RPMI8226 (cell line): ENCODE data around the gene PUS10.
"Not testable (repeated sequence)": the region's sequence is repeated elsewhere in the genome, so short reads cannot be mapped to it uniquely, and the experiment has no call there.

ENCODE experiments used
- DNase-seq: peaks from one replicate; pipeline ENCODE4 v3.0.0-alpha.2; 2015

Gene PUS10

DNA sequence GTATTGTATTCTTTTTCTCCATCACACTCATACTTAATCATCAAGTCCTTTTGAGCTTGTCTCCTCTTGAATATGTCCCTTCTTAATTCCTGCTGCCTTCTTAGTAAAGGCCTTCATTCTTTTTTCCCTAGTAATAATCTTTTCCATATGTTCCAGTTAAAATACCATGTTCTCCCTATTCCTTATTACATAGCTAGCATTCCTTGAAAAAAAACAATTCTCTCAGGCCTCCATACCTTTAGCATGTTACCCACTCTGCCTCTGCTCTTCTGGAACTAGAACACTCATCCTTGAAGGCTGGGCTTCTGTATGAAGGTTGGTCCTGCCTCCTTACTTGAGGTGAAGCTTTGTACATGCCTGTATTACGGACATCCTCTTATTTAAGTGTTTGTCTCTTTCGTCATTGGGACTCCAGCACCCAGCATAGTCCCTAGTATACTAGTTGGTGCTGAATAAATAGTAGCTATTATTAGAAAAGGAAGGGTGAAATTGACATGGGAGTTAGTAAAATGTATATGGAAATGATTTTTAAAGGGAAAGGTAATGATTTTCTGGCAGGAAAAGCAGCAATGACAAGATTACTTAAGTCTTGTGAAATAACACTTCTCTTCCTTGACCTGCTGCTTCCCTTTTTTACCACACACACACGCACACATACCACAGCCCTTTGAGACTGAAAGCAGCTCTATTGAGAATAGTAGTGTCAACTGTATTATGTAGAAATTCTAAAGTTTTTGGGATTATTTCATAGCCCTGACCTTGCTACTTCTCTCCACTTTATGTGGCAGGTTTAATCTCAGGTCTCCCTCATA is 91.1 kb downstream of the PUS10 start:
- no peak for DNase-seq

DNA sequence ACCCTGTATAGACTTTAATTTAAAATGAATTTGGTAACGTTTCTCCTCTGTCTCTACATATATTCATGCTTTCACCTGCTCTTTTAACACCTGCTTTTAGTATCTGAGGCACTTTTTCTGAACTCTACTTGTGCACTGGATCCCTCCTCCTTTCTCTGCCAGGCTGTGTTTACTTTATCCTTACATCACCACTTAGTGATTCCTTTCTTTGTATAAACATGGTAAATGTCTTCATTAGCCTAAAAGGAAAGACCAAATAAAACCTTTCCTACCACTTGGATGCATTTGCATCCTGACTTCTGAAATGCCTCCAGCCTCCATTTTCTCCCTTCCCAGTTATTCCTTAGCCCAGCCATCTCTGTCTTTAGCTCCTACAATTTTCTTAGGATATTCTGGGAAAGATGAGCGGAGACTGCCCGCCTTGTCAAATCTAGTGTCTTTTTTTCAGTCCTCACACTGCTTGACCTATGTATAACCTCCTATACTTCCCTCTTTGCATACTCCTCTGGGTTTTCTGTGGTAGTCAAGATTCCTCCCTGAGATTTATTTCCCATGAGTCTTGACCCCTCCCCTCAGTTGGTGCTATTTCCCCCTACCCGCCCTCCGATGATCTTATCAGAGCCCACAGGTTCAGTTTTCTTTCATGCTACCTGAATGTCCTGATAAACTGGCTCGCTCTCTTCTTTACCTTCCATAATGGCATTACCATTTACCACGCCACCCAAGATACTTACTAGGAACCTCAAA is 91.9 kb downstream of the PUS10 start:
- DNase-seq, result no peak

DNA sequence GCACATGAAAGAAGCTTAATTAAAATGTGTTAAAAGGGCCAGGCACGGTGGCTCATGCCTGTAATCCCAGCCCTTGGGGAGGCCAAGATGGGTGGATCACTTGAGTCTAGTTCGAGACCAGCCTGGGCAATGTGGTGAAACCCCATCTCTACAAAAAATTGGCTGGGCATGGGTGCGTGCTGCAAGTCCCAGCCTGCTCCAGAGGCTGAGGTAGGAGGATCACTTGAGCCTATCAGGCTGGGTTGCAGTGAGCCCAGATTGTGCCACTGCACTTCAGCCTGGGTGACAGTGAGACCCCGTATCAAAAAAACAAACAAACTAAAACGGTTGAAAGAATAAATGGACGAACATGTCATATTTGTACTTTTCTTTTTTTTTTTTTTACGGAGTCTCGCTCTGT is 110.7 kb downstream of the PUS10 start:
- DNase-seq, result no peak

DNA sequence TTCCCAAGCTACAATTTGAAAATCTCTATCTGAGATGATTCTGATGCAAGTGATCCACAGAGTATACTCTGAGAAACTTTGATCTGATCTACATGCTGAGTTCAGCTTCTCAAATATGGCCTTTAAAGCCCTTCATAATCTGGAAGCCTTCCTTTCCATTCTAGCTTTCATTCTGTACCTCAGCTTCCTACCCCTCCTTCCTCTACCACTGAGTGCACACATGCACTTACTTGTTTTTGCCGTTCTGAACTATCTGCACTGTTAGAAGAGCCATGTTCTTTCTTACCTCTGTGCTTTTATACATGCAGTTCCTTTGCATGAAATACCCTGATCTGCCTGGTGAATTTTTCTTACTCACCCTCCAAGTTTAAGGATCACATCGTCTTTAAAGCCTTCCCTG is 111.7 kb downstream of the PUS10 start:
- DNase-seq, result no peak

DNA sequence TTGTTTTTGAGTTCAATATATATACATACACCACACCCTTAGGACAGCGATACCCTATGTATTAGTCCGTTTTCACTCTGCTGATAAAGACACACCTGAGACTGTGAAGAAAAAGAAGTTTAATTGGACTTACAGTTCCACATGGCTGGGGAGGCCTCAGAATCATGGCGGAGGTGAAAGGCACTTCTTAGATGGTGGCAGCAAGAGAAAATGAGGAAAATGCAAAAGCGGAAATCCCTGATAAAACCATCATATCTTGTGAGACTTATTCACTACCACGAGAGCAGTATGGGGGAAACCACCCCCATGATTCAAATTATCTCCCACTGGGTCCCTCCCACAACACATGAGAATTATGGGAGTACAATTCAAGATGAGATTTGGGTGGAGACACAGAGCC is 112.2 kb downstream of the PUS10 start:
- DNase-seq, result not testable (repeated sequence)

DNA sequence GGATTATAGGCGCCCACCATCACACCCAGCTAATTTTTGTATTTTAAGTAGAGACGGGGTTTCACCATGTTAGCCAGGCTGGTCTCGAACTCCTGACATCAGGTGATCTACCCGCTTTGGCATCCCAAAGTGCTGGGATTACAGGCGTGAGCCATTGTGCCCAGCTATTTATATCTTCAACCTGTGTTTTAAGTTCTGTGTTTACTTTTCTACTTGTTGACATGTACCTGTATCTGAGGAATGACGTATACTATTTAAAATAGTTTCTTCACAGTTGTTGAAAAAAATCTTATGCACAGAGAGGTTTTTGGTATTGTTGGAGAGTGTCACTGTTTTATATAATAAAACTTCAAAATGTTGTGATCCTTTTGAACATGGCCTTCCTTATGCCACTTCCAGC is 116.8 kb downstream of the PUS10 start:
- DNase-seq, result not testable (repeated sequence)

DNA sequence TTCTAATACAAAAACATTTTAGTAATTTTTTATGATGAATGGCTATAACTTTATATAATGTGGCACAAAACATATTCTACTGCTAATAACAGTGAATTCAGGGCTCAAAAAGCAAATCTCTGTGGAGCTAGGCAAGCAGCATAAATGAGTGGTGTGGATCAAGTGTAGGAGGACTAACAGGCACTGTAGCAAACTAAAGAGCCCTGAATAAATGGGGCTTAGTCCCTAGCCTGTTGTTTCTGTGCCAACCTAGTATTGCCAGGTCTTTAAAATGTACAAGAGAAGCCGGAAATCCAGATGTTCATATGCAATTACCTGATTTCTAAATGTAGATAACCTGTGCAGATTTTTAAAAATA is 118.2 kb downstream of the PUS10 start:
- no peak for DNase-seq

DNA sequence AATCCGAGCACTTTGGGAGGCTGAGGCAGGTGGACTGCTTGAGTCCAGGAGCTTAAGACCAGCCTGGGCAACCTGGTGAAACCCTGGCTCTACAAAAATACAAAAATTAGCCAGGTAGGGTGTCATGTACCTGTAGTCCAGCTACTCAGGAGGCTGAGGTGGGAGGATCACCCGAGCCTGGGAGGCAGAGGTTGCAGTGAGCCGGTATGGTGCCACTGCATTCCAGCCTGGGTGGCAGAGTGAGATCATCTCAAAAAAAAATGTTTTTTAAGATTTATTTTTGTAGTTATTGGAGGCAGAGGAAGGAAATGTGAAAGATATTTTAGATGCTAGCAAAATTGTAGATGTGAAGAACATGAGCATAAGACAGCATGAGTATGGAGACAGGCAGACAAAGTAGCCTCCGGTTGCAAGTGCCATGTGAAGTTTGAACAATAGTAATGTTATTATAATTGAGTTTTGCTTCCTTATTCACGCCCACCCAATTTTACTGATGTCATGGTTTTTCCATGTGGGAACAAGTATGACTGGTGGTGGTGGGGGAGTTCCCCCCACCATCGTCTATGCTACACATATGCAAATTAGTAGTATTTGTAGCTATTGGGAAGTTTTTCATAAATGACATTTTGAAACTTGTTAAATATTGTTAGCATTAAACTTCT is 118.7 kb downstream of the PUS10 start:
- no peak for DNase-seq

DNA sequence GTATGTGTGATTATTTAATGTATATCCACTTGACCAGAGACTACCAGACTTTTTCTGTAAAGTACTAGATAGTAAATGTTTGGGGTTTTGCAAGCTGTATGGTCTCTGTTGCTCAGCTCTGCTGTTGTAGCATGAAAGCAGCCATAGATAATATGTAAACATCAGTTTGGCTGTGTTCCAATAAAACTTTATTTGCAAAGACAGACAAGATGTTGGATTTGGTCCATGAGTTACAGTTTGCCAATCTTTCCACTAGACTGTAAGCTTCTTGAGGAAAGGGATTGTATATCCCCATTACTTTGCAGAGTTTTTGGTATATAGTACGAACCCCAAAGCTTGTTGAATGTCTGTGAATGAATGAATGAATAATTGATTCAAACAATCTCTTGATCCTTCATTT is 119.5 kb downstream of the PUS10 start:
- no peak for DNase-seq
